NT2/D1 (cell line): ENCODE data around the gene WT1.

Experiments
- YY1 ChIP-seq: IDR thresholded peaks from 2 replicates; pipeline ENCODE4 v1.6.1; 2011; ENCODE audit not compliant: insufficient read length, insufficient read depth
- ZNF274 ChIP-seq: IDR thresholded peaks from 2 replicates; pipeline ENCODE4 v1.6.1; 2011; ENCODE audit warnings: mild to moderate bottlenecking, low read depth, low read length

- TF ChIP-seq YY1, result no peak
- TF ChIP-seq ZNF274, result no peak
Observed at GRCh38 chr11:32478277-32478731, 43.0 kb upstream of the WT1 start.
